Body of pancreas (tissue), 4 donors: ENCODE measurements around the gene CMSS1.

Experiments
- CTCF ChIP-seq, 7 experiments: fragments of 450-650 bp in 4 of 7; fragments of 200-600 bp in 3 of 7; sonication (generic) in 3 of 7; IDR thresholded peaks; one replicate each; pipeline ENCODE4 v1.5.1; 2016 to 2019; ENCODE audit warnings: antibody characterized with exemption in 7 of 7
- POLR2A ChIP-seq, 3 donors: fragments of 450-650 bp; IDR thresholded peaks; one replicate each; pipeline ENCODE4 v1.6.1; 2016; ENCODE audit warnings: antibody characterized with exemption in 3 of 3, mild to moderate bottlenecking in 2 of 3

DNA sequence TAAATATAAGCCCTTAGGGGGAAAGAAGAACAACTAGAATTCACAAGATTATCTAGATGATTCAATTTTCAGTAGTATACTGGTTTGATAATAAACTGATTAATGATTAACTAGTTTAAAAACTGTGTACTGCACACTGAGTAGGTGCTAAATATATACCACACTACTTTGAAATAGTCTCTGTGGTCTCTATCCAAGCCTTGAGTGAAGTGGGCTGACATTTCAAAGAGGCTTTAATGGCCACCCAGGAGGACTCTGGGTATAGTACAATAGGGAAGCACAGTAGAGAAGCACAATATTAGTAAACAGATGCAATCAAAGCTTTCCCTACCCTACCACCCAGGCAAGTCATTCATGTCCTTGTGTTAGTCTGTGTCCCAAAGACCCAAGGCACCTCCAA lies 249.9 kb downstream of the CMSS1 start:
- TF ChIP-seq CTCF (IDR thresholded peaks at IDR 0.05) (no peak), POLR2A (IDR thresholded peaks at IDR 0.05) (no peak)
